MV-4-11 (cell line): ENCODE results near the gene UBALD2.
A peak's percentile ranks its signal among the peaks of the same experiment; 100 is the strongest.
"Not testable (repeated sequence)": the region's sequence is repeated elsewhere in the genome, so short reads cannot be mapped to it uniquely, and the experiment has no call there.

Experiments used
- DNase-seq: peaks from one replicate; lab custom pipeline; 2025; lab: John Stamatoyannopoulos, UW

UBALD2 gene

DNA sequence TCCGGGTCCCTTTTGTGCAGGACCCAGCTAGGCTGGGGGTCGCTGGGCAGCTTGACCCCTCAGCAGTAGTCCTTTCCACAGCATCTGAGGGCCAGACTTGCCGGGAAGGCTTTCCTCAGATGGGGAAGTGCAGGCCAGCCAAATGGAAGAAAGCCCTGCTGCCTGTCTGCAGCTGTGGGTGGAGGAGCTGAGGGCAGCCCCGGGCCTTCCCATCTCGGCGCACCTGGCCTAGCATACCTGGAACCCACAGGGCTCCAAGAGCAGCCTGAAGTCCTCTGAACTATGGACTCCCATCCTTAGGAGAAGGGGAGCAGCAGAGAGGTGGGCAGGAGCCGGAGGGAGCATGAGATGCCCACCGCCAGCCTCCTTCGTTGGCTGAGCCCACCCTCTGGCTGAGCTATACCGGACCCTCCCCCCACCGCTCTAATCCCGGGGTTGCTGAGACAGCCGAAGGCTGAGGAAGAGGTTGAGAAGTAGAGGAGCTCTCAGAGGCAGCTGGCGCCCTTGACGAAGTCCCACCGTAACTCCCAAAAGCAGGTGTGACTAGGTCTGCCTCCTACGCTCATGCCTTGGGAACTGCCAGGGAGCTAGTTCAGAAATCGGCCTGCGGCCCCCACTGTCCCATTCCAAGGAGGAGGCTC, 13.2 kb downstream of the UBALD2 start:
- no peak for DNase-seq

GRCh38 chr17:76278952-76279741, 14.0 kb downstream of the UBALD2 start:
- DNase-seq = peak; percentile 55

GRCh38 chr17:76279742-76280287, 14.7 kb downstream of the UBALD2 start:
- no peak for DNase-seq

DNA sequence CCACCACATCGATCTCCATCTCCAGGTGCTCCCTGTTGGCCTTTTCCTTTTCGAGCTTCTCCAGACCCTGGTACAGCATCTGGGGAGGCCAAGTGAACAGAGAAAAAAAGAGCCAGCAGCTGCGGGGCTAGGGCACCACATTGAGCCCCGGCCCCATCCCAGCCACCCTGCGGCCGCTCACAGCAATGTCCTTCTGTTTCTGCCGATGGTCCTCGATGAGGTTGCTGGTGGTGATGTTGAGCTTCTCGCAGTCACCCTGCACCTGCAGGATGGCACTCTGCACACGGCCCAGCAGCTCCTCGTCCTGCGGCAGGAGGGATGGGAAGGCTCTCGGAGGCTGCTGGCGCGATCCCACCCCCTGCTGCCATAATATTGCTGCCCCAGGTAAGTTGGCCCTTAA, 15.5 kb downstream of the UBALD2 start:
- no peak for DNase-seq

- DNase-seq = no peak
These were observed 16.6 kb downstream of the UBALD2 start for GRCh38 chr17:76281573-76282371.

GRCh38 chr17:76292567-76292966, 27.4 kb downstream of the UBALD2 start:
- DNase-seq = no peak

- DNase-seq = no peak
These were observed 28.0 kb downstream of the UBALD2 start for GRCh38 chr17:76293106-76293505.

DNA sequence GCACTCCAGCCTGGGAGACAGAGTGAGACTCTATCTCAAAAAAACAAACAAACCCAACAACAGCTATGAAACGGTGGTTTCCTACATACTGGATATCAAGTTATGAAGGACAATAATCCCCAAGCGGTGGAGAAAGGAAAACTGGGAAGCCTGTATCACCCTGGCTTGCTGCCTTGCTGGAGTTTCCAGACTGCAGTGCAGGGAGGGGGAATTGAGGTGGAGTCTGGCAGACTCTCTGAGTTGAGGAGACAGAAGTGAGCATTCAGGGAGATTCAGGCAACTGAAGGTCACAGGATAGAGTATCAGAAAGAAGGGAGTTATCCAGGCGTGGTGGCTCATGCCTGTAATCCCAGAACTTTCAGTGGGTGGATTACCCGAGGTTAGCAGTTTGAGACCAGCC, 31.0 kb downstream of the UBALD2 start:
- no peak for DNase-seq

DNA sequence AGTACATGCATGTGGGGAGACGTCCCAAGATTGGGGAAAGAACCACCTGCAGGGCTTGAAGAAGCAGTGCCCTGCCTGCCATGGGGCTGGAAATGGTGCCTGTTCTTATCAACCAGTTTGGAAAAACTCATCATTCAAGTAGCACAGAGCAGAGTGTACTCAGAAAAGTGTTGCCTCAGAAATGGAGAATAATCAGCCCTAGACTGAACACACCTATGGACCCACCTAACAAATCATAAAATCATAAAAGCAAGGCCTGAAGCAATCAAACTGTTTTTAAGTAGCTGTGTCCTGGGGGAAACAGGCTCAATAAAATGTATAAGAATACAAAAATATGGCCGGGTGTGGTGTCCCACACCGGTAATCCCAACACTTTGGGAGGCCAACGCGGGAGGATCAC, 31.7 kb downstream of the UBALD2 start:
- no peak for DNase-seq

- DNase-seq = no peak
These were observed 32.3 kb downstream of the UBALD2 start for GRCh38 chr17:76297436-76297835.

GRCh38 chr17:76304226-76305134, 39.3 kb downstream of the UBALD2 start:
- no peak for DNase-seq

DNA sequence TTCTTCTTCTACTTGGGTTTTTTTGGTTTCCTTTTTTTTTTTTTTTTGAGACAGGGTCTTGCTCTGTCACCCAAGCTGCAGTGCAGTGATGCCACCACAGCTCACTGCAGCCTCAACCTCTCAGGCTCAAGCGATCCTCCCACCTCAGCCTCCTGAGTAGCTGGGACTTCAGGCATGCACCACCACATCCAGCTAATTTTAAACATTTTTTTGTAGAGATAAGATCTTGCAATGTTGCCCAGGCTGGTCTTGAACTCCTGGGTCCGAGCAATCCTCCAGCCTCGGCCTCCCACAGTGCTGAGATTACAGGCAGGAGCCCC, 39.9 kb downstream of the UBALD2 start:
- not testable (repeated sequence) for DNase-seq

DNA sequence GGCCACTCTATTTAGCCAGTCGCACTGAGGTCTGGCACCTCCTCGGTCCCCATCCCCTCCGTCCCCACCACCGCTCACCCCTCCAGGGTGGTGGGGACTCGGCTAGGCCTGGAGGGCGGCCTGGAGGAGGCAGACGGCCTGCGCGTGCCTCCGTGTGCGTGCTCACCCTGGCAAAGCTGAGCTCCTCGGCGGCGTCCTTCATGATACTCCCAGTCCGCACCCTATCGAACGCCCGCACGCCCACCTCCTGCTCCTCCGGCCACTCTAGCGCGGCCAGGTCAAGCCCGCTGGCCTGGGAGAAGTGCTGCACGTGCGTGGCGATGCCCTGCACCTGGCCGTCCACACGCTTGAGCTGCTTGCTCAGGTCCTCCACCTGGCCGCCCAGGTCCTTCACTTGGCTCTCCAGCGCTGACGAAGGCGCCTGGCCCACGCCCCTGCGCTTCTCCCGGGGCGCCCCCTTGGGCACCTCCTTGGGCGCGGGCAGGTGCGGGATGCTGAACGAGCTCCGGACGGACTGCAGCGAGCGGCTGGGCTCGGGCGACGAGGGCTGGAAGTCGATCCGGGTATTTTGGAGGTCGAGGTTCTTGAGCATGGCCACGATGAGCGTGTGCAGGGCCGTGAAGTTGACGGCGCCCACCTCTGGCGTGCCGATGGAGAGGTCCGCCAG, 42.3 kb downstream of the UBALD2 start:
- no peak for DNase-seq

GRCh38 chr17:76307966-76308338, 42.8 kb downstream of the UBALD2 start, which contains the start of gene QRICH2:
Gene QRICH2 (minus strand): TSS chr17:76308276. CDS start chr17:76307998, 278 bp downstream.
- no peak for DNase-seq

GRCh38 chr17:76309461-76309860, 44.3 kb downstream of the UBALD2 start:
- no peak for DNase-seq

DNA sequence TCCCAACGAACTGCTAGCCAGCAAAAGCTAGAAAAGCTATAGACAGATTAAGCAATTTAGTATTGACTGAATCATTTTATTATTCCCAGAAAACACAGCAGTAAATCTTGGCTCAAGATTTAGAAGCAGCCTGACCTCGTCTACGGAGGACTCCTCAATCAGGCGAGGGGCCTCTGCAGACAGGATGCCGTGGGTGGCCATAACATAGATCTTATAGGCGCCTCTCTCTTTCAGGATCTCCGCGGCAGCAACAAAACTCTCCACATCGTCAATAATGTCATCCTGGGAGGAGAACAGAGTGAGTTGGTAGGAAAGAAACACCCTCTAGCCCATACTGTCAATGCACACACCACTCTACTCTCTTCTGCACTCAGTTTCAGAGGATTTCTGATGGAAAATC, 47.6 kb downstream of the UBALD2 start:
- no peak for DNase-seq

- no peak for DNase-seq
These were observed 49.5 kb downstream of the UBALD2 start for GRCh38 chr17:76314392-76315227.

- DNase-seq = no peak
These were observed 52.4 kb downstream of the UBALD2 start for GRCh38 chr17:76317535-76317934.

DNA sequence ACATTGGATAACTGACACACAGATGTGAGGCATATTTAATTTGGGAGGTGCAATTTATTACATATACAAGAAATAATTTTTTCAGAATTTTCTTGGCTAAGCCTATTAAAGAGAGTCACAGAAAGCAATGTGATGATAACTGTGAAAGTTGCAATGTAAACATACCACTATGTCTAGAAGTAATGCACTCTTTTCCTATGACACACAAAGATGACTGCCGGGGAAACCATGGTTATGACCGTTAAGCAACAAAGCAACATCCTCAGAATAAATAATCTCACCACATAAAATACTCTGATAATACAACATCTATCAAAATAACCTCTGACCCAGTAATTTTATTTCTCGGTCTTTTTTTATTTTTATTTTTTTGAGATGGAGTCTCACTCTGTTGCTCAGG, 53.4 kb downstream of the UBALD2 start:
- no peak for DNase-seq
